Measurements from ENCODE around the gene SEL1L. TPM values are rescaled to one million over a fixed set of nuclear protein-coding genes. Genes with fewer than 3 reads are reported as not detected.
"Not testable (repeated sequence)": the region's sequence is repeated elsewhere in the genome, so short reads cannot be mapped to it uniquely, and the experiment has no call there.

Gene SEL1L
- total RNA-seq, 1 donor from 2014 or later, result 74.7 TPM

GRCh38 chr14:81517798-81518398 lies 15.8 kb downstream of the SEL1L start:
- no peak overlapping the region for H3K4me3 Mint-ChIP-seq
- H3K9me3 Mint-ChIP-seq, result no peaks in the 10 kb centered on the region
- TF ChIP-seq, protein P1, sequence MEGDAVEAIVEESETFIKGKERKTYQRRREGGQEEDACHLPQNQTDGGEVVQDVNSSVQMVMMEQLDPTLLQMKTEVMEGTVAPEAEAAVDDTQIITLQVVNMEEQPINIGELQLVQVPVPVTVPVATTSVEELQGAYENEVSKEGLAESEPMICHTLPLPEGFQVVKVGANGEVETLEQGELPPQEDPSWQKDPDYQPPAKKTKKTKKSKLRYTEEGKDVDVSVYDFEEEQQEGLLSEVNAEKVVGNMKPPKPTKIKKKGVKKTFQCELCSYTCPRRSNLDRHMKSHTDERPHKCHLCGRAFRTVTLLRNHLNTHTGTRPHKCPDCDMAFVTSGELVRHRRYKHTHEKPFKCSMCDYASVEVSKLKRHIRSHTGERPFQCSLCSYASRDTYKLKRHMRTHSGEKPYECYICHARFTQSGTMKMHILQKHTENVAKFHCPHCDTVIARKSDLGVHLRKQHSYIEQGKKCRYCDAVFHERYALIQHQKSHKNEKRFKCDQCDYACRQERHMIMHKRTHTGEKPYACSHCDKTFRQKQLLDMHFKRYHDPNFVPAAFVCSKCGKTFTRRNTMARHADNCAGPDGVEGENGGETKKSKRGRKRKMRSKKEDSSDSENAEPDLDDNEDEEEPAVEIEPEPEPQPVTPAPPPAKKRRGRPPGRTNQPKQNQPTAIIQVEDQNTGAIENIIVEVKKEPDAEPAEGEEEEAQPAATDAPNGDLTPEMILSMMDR (IDR thresholded peaks at IDR 0.05; ENCODE audit: unreplicated experiment), result no peak
- peak overlapping the region; percentile 91 for H3K27ac Mint-ChIP-seq
- peaks cover 30% of the 10 kb centered on the region for H3K4me1 Mint-ChIP-seq
- peaks cover 43% of the 10 kb centered on the region for H3K36me3 Mint-ChIP-seq
- DNase-seq (ENCODE audit: low spot score in 2 of 2, unreplicated experiment in 2 of 2), result no peak
- no peaks in the 10 kb centered on the region for H3K27me3 Mint-ChIP-seq (ENCODE audit: low read depth)

DNA sequence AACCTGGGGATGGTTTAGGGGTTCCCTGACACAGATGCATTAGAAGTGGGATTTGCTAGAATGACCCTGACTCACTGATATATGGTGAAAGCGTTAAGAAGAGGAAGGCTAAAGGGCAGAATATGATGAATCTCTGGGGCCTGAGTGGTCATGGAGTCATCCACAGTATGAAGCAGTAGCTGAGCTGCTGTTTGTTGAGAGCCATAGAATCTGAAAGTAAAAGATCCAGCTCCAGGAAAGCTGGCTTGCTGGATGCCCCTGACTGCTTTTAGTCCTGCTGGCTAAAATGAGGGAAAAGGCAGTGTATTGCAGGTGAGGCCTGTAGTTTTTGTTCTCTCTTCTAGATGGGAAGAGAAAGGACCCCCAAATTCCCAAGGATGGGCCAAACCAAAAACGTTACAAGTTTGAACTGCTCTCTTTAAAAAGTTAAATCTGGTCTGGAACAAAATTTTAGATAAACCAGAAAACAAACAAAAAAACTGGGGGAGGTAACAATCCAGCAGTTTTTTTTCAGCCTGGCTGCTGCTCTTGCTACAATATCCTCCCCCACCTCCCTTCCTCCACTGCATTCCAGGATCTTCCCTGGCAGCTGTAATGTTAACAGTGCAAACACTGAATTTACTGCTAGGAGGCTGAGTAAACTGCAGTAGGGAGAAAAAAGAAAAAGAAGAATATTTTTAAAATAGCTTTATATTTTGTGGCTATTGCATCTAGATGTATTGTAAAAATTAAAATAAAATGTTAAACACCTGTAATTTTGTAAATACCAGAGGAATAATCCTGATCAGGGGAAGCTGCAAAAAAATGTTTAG lies 16.5 kb downstream of the SEL1L start:
- DNase-seq (ENCODE audit: low spot score in 2 of 2, unreplicated experiment in 2 of 2), result no peak
- no peak overlapping the region for H3K4me3 Mint-ChIP-seq
- TF ChIP-seq, protein P1 (IDR thresholded peaks at IDR 0.05; ENCODE audit: unreplicated experiment), result no peak
- H3K36me3 Mint-ChIP-seq, result peaks cover 43% of the 10 kb centered on the region
- H3K27me3 Mint-ChIP-seq (ENCODE audit: low read depth), result no peaks in the 10 kb centered on the region
- H3K27ac Mint-ChIP-seq, result peak overlapping the region; percentile 91
- no peaks in the 10 kb centered on the region for H3K9me3 Mint-ChIP-seq
- peaks cover 27% of the 10 kb centered on the region for H3K4me1 Mint-ChIP-seq

- not testable (repeated sequence) for H3K27ac Mint-ChIP-seq; H3K4me3 Mint-ChIP-seq; DNase-seq (ENCODE audit: low spot score in 2 of 2, unreplicated experiment in 2 of 2); H3K9me3 Mint-ChIP-seq; H3K27me3 Mint-ChIP-seq (ENCODE audit: low read depth)
- Mint-ChIP-seq H3K4me1 (peaks cover 27% of the 10 kb centered on the region), H3K36me3 (peaks cover 45% of the 10 kb centered on the region)
These were observed 17.7 kb downstream of the SEL1L start for GRCh38 chr14:81515927-81516326.

GRCh38 chr14:81512826-81513225 lies 20.8 kb downstream of the SEL1L start:
- not testable (repeated sequence) for H3K9me3 Mint-ChIP-seq

DNA sequence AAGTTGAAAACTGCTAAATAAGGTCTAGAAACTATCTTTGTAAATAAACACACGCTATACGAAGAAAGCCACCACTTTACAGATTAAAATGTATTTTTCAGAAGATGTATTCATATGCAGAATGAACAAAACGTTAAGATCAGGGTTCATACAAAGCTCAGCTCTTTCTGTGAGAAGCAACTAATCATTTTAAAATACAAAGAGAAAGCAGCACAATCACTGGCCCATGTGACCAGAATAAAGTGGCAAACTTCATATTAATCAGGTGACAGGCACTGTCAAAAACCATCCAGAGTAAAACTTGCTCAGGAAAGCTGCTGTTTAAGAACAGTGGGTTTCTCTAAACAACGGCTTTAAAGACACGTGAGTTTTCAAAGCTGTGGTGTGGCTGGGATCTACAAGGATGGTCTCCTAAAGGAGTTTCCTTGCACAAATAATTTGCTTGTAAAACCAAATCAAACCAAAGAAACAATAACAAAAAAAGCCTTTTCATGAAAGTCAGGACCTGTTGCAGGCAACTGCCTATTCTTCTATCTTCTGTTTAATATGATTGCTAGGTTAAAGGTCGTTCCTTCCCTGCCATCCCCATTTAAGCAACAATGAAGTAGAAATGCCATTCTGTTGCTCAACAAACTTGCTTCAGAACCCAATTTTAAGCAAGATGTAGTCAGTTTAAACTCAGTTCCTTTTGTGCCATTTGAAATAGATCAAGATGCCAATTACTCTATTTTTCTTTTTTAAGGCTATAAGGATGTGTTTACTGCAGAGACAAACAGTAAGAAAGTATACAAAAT lies 22.3 kb downstream of the SEL1L start:
- Mint-ChIP-seq H3K4me1 (peaks cover 7% of the 10 kb centered on the region), H3K36me3 (peaks cover 48% of the 10 kb centered on the region), H3K27me3 (ENCODE audit: low read depth) (no peaks in the 10 kb centered on the region), H3K27ac (no peak overlapping the region), H3K9me3 (no peaks in the 10 kb centered on the region), H3K4me3 (no peak overlapping the region)
- DNase-seq (ENCODE audit: low spot score in 2 of 2, unreplicated experiment in 2 of 2), result no peak
- TF ChIP-seq, protein P1 (IDR thresholded peaks at IDR 0.05; ENCODE audit: unreplicated experiment), result no peak

More at GRCh38 chr14:81512826-81513225, 20.8 kb downstream of the SEL1L start:
- not testable (repeated sequence) for DNase-seq (ENCODE audit: low spot score in 2 of 2, unreplicated experiment in 2 of 2); H3K27me3 Mint-ChIP-seq (ENCODE audit: low read depth); H3K27ac Mint-ChIP-seq; H3K4me3 Mint-ChIP-seq
- peaks cover 36% of the 10 kb centered on the region for H3K36me3 Mint-ChIP-seq
- H3K4me1 Mint-ChIP-seq, result peaks cover 20% of the 10 kb centered on the region

GRCh38 chr14:81509838-81510452 lies 23.7 kb downstream of the SEL1L start:
- Mint-ChIP-seq H3K27ac (peak overlapping the region; percentile 51), H3K36me3 (peaks cover 48% of the 10 kb centered on the region), H3K27me3 (ENCODE audit: low read depth) (no peaks in the 10 kb centered on the region), H3K9me3 (no peaks in the 10 kb centered on the region), H3K4me3 (no peak overlapping the region), H3K4me1 (peaks cover 7% of the 10 kb centered on the region)
- TF ChIP-seq, protein P1 (IDR thresholded peaks at IDR 0.05; ENCODE audit: unreplicated experiment), result no peak
- no peak for DNase-seq (ENCODE audit: low spot score in 2 of 2, unreplicated experiment in 2 of 2)

Data from mesothelial cell of epicardium (in vitro differentiated cells).